Pancreas (tissue), 10 donors: ENCODE results near the gene SEMA4D. TPM values are rescaled to one million over a fixed set of nuclear protein-coding genes. Genes with fewer than 3 reads are reported as not detected.

Experiments used
- ATAC-seq, 4 donors: fragments of 200-7000 bp; cut with Tn5 transposase; one replicate each; pipeline versions ENCODE4 v1.8.0 to v1.9.1; 2020; ENCODE audit warnings: mild to moderate bottlenecking in 4 of 4, moderate library complexity in 4 of 4
- DNase-seq, 6 donors: peaks; one replicate each; pipeline ENCODE4 v3.0.0-alpha.2; 2020
- FAIRE-seq: peaks from 2 replicates; lab custom pipeline; 2012; peaks lifted over from hg19 to GRCh38; lab: Jason Lieb, UNC
- H3K27ac ChIP-seq, 4 donors: fragments of 200-600 bp; sonication (generic); 1 replicate in 3 of 4; 2 replicates in 1 of 4; pipeline versions ENCODE4 v1.5.0 to v1.8.0; 2020
- H3K27me3 ChIP-seq, 4 donors: fragments of 200-600 bp; one replicate each; pipeline ENCODE4 v1.8.0; 2021
- H3K36me3 ChIP-seq, 3 donors: fragments of 200-600 bp; sonication (generic) in 1 of 3; one replicate each; pipeline versions ENCODE4 v1.5.0 to v1.8.0; 2020 to 2021
- H3K4me1 ChIP-seq, 3 donors: fragments of 200-600 bp; one replicate each; pipeline ENCODE4 v1.8.0; 2021
- H3K4me3 ChIP-seq, 4 donors: fragments of 200-600 bp; sonication (generic) in 2 of 4; one replicate each; pipeline versions ENCODE4 v1.5.0 to v1.8.0; 2020 to 2021
- H3K9me3 ChIP-seq, 4 donors: fragments of 200-600 bp; one replicate each; pipeline ENCODE4 v1.8.0; 2021
- CTCF ChIP-seq, 4 donors: fragments of 200-600 bp; sonication (generic) in 3 of 4; IDR thresholded peaks; one replicate each; pipeline versions ENCODE4 v1.5.0 to v1.8.0; 2021; ENCODE audit warnings: antibody characterized with exemption in 4 of 4
- WGBS, 2 donors: extraction: QIAGEN DNeasy Blood & Tissue Kit; methylation state at CpG; one replicate each; pipeline ENCODE4 v1.1.7; 2013; 5-methylcytosine and 5-hydroxymethylcytosine counted together
- intact Hi-C, 3 donors: fragments of 100-400 bp; cut with DNase I; formaldehyde crosslinking; loops; one replicate each; pipeline versions ENCODE4 v1.11.1 to v1.14.2; 2022
- polyA plus RNA-seq, 2 donors: library from polyadenylated mRNA; stranded (reverse); fragments of 200-250 nt; gene quantifications; one replicate each; pipeline ENCODE4 v1.2.3, GENCODE V29; 2013
- total RNA-seq, 6 donors: library from RNA; stranded (reverse); fragmentation: NEBNext Ultra II Directional in 4 of 6; extraction: Animal tissue kit (Norgen Biotek cat#: 25700) in 4 of 6; gene quantifications; one replicate each; pipeline versions ENCODE4 v1.2.1 to v1.2.4, GENCODE V29; 2021 to 2023
- donor health status: healthy with polysubstance abuse.
- donor health status: DM: no; HTN: no; CAD: no; lungs with moderate emphysema.
- donor health status: DM: no; HTN: no; CAD: no.
- donor health status: control.
- donor health status: control.
- donor health status: Bipolar disorder and iron deficiency.
- donor health status: DM: yes; HTN: yes; CAD: no.
- donor health status: DM: no; HTN: no; CAD: no.
- donor health status: DM: no; HTN: no; CAD: no.
- donor health status: DM: yes; HTN: yes; CAD: no.

Gene SEMA4D
- total and polyA plus RNA-seq, 8 donors, result 7.1 to 29.7 (median 12.9) TPM

GRCh38 chr9:89543111-89543510, 45.2 kb upstream of the SEMA4D start:
- no peaks in the 10 kb centered on the region for H3K27me3 ChIP-seq
- H3K36me3 ChIP-seq, result no peaks in the 10 kb centered on the region
- H3K27ac ChIP-seq, result no peak overlapping the region
- FAIRE-seq (no peak), ATAC-seq (no peak), DNase-seq (no peak)
- 61 to 73% methylated on average over 9 of the region's 9 CpGs for WGBS, 2 donors
- no peaks in the 10 kb centered on the region for H3K9me3 ChIP-seq
- no peak overlapping the region for H3K4me3 ChIP-seq
- intact Hi-C loops, result loop anchor here in 1 of 3 donors (10.0 kb wide), 2 partner anchors 138 to 208 kb away; no protein-coding TSS in a partner anchor
- no peak for TF ChIP-seq CTCF (IDR thresholded peaks at IDR 0.05)
- no peaks in the 10 kb centered on the region for H3K4me1 ChIP-seq

- intact Hi-C loops, result loop anchor here in 1 of 3 donors (10.0 kb wide), 2 partner anchors 138 to 208 kb away; no protein-coding TSS in a partner anchor
- Histone ChIP-seq H3K9me3 (no peaks in the 10 kb centered on the region), H3K27me3 (no peaks in the 10 kb centered on the region), H3K36me3 (no peaks in the 10 kb centered on the region), H3K4me3 (no peak overlapping the region), H3K27ac (no peak overlapping the region), H3K4me1 (no peaks in the 10 kb centered on the region)
- FAIRE-seq (no peak), ATAC-seq (no peak), DNase-seq (no peak)
- TF ChIP-seq CTCF (IDR thresholded peaks at IDR 0.05), result no peak
- 73 to 78% methylated on average over 11 of the region's 11 CpGs for WGBS, 2 donors
These were observed 44.6 kb upstream of the SEMA4D start for GRCh38 chr9:89542401-89543021.

- ATAC-seq (no peak), DNase-seq (no peak), FAIRE-seq (no peak)
- no peak for TF ChIP-seq CTCF (IDR thresholded peaks at IDR 0.05)
- 84 to 90% methylated on average over 3 of the region's 3 CpGs for WGBS, 2 donors
- no peak overlapping the region for H3K27ac ChIP-seq
- H3K4me3 ChIP-seq, result no peak overlapping the region
- H3K9me3 ChIP-seq, result no peaks in the 10 kb centered on the region
- no peaks in the 10 kb centered on the region for H3K27me3 ChIP-seq
- H3K36me3 ChIP-seq, result no peaks in the 10 kb centered on the region
- no peaks in the 10 kb centered on the region for H3K4me1 ChIP-seq
- intact Hi-C loops, result loop anchor here in 1 of 3 donors (10.0 kb wide), 2 partner anchors 137 to 207 kb away; no protein-coding TSS in a partner anchor
These were observed 43.9 kb upstream of the SEMA4D start for GRCh38 chr9:89541798-89542197.

- Histone ChIP-seq H3K36me3 (no peaks in the 10 kb centered on the region), H3K27ac (no peak overlapping the region), H3K9me3 (no peaks in the 10 kb centered on the region), H3K27me3 (no peaks in the 10 kb centered on the region), H3K4me1 (no peaks in the 10 kb centered on the region), H3K4me3 (no peak overlapping the region)
- ATAC-seq (no peak), FAIRE-seq (no peak), DNase-seq (no peak)
- intact Hi-C loops, result no loop called here
- no peak for TF ChIP-seq CTCF (IDR thresholded peaks at IDR 0.05)
- 85% methylated on average over 8 of the region's 8 CpGs for WGBS, 2 donors
These were observed 41.5 kb upstream of the SEMA4D start for GRCh38 chr9:89539374-89539773.

GRCh38 chr9:89538871-89539270, 41.0 kb upstream of the SEMA4D start:
- Histone ChIP-seq H3K4me3 (no peak overlapping the region), H3K27ac (no peak overlapping the region), H3K4me1 (no peaks in the 10 kb centered on the region), H3K27me3 (no peaks in the 10 kb centered on the region), H3K36me3 (no peaks in the 10 kb centered on the region), H3K9me3 (no peaks in the 10 kb centered on the region)
- DNase-seq, result no peak
- TF ChIP-seq CTCF (IDR thresholded peaks at IDR 0.05), result no peak
- intact Hi-C loops, result no loop called here
- FAIRE-seq, result no peak
- ATAC-seq, result no peak
- WGBS, 2 donors, result 86 to 90% methylated on average over 9 of the region's 9 CpGs
